ENCODE measurements around the gene ACSS1. TPM values are rescaled to one million over a fixed set of nuclear protein-coding genes. Genes with fewer than 3 reads are reported as not detected.

ACSS1 gene
- total RNA-seq, 1 experiment from 2014 or later = 0.61 TPM

- Histone ChIP-seq H2AFZ (ENCODE audit: low read length) (no peak overlapping the region), H3K18ac (ENCODE audit: insufficient read length, low read depth, low read length) (no peak overlapping the region), H3K14ac (ENCODE audit: insufficient read depth, low read length) (no peak overlapping the region), H3K4me1 (ENCODE audit: insufficient read depth, low read length) (no peaks in the 10 kb centered on the region), H2BK12ac (ENCODE audit: insufficient read length, low read depth, low read length) (no peak overlapping the region), H2AK5ac (ENCODE audit: insufficient read length, low read length) (no peak overlapping the region), H3T11ph (ENCODE audit: low read length) (no peak overlapping the region), H4K8ac (replicated peaks; ENCODE audit: insufficient read length, low read depth, low read length) (no peak overlapping the region), H2BK120ac (ENCODE audit: low read depth, low read length, poor library complexity, severe bottlenecking) (no peak overlapping the region), H3K4me2 (ENCODE audit: insufficient read depth, insufficient read length, low read length) (no peak overlapping the region), H3K4ac (ENCODE audit: low read depth, low read length) (no peak overlapping the region), H3K56ac (ENCODE audit: insufficient read length, low read depth, low read length) (no peak overlapping the region), H4K20me1 (ENCODE audit: control insufficient read depth, insufficient read depth, insufficient read length) (no peaks in the 10 kb centered on the region), H2BK5ac (ENCODE audit: insufficient read length, low read length) (no peak overlapping the region), H3K23ac (ENCODE audit: insufficient read length, low read depth, low read length) (no peak overlapping the region), H4K5ac (ENCODE audit: insufficient read length, low read depth, low read length) (no peak overlapping the region), H3K27ac (ENCODE audit: insufficient read length, low read depth, low read length) (no peak overlapping the region), H4K91ac (ENCODE audit: insufficient read length, low read depth, low read length) (no peak overlapping the region), H3K79me2 (ENCODE audit: insufficient read depth, low read length) (no peaks in the 10 kb centered on the region), H3K27me3 (ENCODE audit: insufficient read depth, low read length) (no peaks in the 10 kb centered on the region), H2BK20ac (ENCODE audit: low read depth, low read length, poor library complexity, severe bottlenecking) (no peak overlapping the region), H3K9ac (ENCODE audit: extremely low read depth, insufficient read length, low read length) (no peak overlapping the region), H3K79me1 (ENCODE audit: insufficient read depth, low read depth, low read length, poor library complexity, severe bottlenecking) (no peaks in the 10 kb centered on the region), H2BK15ac (ENCODE audit: low read depth, low read length) (no peak overlapping the region), H3K9me3 (ENCODE audit: control insufficient read depth, low read depth, low read length) (peaks cover 3% of the 10 kb centered on the region), H3K23me2 (ENCODE audit: insufficient read length, low read depth, low read length, poor library complexity, severe bottlenecking) (no peaks in the 10 kb centered on the region)
- no CpG with 5 or more reads among the region's 6 CpGs for WGBS (ENCODE audit: extremely low coverage, insufficient read length, low lambda C conversion rate)
- peaks cover 8 to 10% of the 10 kb centered on the region in 2 experiments for H3K9me3 Mint-ChIP-seq
- no peak overlapping the region for H3K4me3 Mint-ChIP-seq
- peaks cover 39 to 68% (median 53%) of the 10 kb centered on the region in 3 experiments for H3K36me3 Mint-ChIP-seq (ENCODE audit: insufficient read depth in 1 of 3, low read depth in 3 of 3)
- no peaks in the 10 kb centered on the region for H3K27me3 Mint-ChIP-seq (ENCODE audit: low read depth)
- no peaks in the 10 kb centered on the region for H3K4me1 Mint-ChIP-seq
- peak; percentile 12 for DNase-seq
- H3K27ac Mint-ChIP-seq = no peak overlapping the region; a peak in 1 of 7 replicates
- TF ChIP-seq, protein P1, sequence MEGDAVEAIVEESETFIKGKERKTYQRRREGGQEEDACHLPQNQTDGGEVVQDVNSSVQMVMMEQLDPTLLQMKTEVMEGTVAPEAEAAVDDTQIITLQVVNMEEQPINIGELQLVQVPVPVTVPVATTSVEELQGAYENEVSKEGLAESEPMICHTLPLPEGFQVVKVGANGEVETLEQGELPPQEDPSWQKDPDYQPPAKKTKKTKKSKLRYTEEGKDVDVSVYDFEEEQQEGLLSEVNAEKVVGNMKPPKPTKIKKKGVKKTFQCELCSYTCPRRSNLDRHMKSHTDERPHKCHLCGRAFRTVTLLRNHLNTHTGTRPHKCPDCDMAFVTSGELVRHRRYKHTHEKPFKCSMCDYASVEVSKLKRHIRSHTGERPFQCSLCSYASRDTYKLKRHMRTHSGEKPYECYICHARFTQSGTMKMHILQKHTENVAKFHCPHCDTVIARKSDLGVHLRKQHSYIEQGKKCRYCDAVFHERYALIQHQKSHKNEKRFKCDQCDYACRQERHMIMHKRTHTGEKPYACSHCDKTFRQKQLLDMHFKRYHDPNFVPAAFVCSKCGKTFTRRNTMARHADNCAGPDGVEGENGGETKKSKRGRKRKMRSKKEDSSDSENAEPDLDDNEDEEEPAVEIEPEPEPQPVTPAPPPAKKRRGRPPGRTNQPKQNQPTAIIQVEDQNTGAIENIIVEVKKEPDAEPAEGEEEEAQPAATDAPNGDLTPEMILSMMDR (conservative IDR thresholded peaks at IDR 0.05) = no peak
Measured at GRCh38 chr20:24971376-24972101, 86.4 kb downstream of the ACSS1 start.

Data from H9 (cell line).